ENCODE results near the gene TTC24.

Gene TTC24

GRCh38 chr1:156555715-156556114 lies 23.8 kb upstream of the TTC24 start:
- no peak for TF ChIP-seq ZFX (IDR thresholded peaks at IDR 0.05)
- no peak for TF ChIP-seq CTCF (conservative IDR thresholded peaks at IDR 0.05)
- H3K27ac ChIP-seq: no peak overlapping the region

- H3K27ac ChIP-seq: 0 out of 2 replicates have a peak overlapping the region, but pooled peaks have one; percentile 12
Observed at GRCh38 chr1:156556354-156556753, 23.2 kb upstream of the TTC24 start.

GRCh38 chr1:156559086-156559796 lies 20.3 kb upstream of the TTC24 start:
- TF ChIP-seq CTCF (conservative IDR thresholded peaks at IDR 0.05) (no peak), ZFX (IDR thresholded peaks at IDR 0.05) (no peak)
- peak overlapping the region; percentile 79 for H3K27ac ChIP-seq

More at GRCh38 chr1:156556354-156556753, 23.2 kb upstream of the TTC24 start:
- TF ChIP-seq CTCF (conservative IDR thresholded peaks at IDR 0.05): no peak
- TF ChIP-seq ZFX (IDR thresholded peaks at IDR 0.05): no peak

DNA sequence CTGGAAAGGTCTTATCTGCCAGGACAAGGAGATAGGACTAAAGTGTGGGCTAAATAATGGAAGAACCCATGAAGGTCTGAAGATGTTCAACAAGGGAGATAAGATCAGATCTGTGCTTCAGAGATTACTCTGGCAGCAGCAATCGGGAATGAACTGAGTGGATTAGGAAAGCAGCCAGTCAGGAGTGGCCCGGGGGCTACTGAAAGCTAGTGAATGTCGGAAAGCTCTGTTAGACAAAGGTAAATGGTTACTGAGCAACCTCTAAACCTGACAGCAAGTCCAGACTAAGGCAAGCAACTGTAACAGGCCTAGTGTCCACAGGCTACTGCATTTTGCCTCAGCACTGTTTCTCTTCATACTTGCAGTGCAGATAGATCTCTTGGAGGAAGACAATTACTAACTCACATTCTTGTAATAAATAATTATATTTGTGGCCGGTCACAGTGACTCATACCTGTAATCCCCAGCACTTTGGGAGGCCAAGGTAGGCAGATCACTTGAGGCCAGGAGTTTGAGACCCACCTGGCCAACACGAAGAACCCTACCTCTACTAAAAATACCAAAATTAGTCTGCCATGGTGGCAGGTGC lies 19.6 kb upstream of the TTC24 start:
- no peak for TF ChIP-seq ZFX (IDR thresholded peaks at IDR 0.05)
- TF ChIP-seq CTCF (conservative IDR thresholded peaks at IDR 0.05): no peak
- peak overlapping the region; percentile 79 for H3K27ac ChIP-seq

DNA sequence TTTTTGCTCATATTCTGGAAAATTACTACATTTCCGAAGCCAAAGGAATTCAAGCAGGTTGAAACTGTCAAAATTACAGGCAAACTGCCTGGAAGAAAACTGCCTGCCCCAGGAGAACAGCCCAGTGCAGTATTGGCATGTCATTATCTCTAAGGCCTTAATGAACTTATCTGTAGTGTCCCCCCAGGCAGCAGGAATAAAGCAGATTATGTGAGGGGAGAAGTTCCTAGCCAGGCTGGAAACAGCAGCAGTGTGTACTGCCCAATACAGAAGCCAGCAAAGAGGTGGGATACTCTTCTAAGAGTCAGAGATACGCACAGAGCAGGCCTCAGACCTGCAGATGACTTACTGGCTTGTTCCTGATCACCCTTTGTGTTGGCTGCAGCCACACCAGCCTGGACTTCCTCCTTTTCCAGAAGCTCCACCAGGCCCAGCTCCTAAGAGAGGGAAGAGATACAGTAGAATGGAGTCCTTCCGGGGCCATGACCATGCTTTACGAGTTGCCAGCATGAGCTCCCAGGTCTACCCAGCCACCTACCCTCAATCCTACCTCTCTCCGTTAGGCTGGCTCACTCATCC lies 18.8 kb upstream of the TTC24 start:
- TF ChIP-seq ZFX (IDR thresholded peaks at IDR 0.05) (peak; percentile 29; the same call in 1 of the 2 replicates), CTCF (conservative IDR thresholded peaks at IDR 0.05) (no peak)
- peak overlapping the region; percentile 79 for H3K27ac ChIP-seq

GRCh38 chr1:156565519-156565918 lies 14.0 kb upstream of the TTC24 start:
- TF ChIP-seq CTCF (conservative IDR thresholded peaks at IDR 0.05): no peak
- no peak overlapping the region for H3K27ac ChIP-seq

- no peak for TF ChIP-seq CTCF (conservative IDR thresholded peaks at IDR 0.05)
- TF ChIP-seq ZFX (IDR thresholded peaks at IDR 0.05): no peak
Observed at GRCh38 chr1:156566436-156566835, 13.1 kb upstream of the TTC24 start.

More at GRCh38 chr1:156566436-156566835, 13.1 kb upstream of the TTC24 start:
- H3K27ac ChIP-seq: no peak overlapping the region
